HG02763 (cell line): ENCODE data around the gene BMPR2.
A peak's percentile ranks its signal among the peaks of the same experiment; 100 is the strongest.
"Not testable (repeated sequence)": the region's sequence is repeated elsewhere in the genome, so short reads cannot be mapped to it uniquely, and the experiment has no call there.

ENCODE experiments used
- ATAC-seq: cut with Tn5 transposase; IDR thresholded peaks from one replicate; pipeline ENCODE4 v1.9.1; 2021; ENCODE audit warnings: mild to moderate bottlenecking, moderate library complexity; ENCODE audit not compliant: unreplicated experiment

Gene BMPR2

GRCh38 chr2:202375609-202376408 is at the start of gene BMPR2:
Gene BMPR2, plus strand, starts transcription at chr2:202376327. Its CDS starts 1,148 bp downstream, at chr2:202377475.
- peak; percentile 76 for ATAC-seq

- ATAC-seq: no peak
These were observed 48.3 kb upstream of the BMPR2 start for GRCh38 chr2:202327858-202328257.

- no peak for ATAC-seq
These were observed 40.2 kb upstream of the BMPR2 start for GRCh38 chr2:202335791-202336467.

- no peak for ATAC-seq
These were observed 39.0 kb upstream of the BMPR2 start for GRCh38 chr2:202337151-202337550.

- ATAC-seq: no peak
These were observed 38.3 kb upstream of the BMPR2 start for GRCh38 chr2:202337706-202338346.

- ATAC-seq: no peak
These were observed 36.9 kb upstream of the BMPR2 start for GRCh38 chr2:202339071-202339870.

GRCh38 chr2:202344178-202344577 is 31.9 kb upstream of the BMPR2 start:
- no peak for ATAC-seq

GRCh38 chr2:202346180-202346579 is 29.9 kb upstream of the BMPR2 start:
- no peak for ATAC-seq

- no peak for ATAC-seq
These were observed 22.7 kb upstream of the BMPR2 start for GRCh38 chr2:202353430-202353829.

- ATAC-seq: no peak
These were observed 20.1 kb upstream of the BMPR2 start for GRCh38 chr2:202355993-202356505.

- not testable (repeated sequence) for ATAC-seq
These were observed 17.2 kb upstream of the BMPR2 start for GRCh38 chr2:202358924-202359323.

GRCh38 chr2:202360646-202361045 is 15.5 kb upstream of the BMPR2 start:
- ATAC-seq: no peak

GRCh38 chr2:202361108-202361507 is 15.0 kb upstream of the BMPR2 start:
- no peak for ATAC-seq

GRCh38 chr2:202373490-202373889 is 2.6 kb upstream of the BMPR2 start:
- ATAC-seq: no peak

GRCh38 chr2:202374383-202374782 is 1.7 kb upstream of the BMPR2 start:
- ATAC-seq: not testable (repeated sequence)

- ATAC-seq: no peak
These were observed 1.0 kb upstream of the BMPR2 start for GRCh38 chr2:202375033-202375608.

- peak; percentile 12 for ATAC-seq
These were observed 506 bp downstream of the BMPR2 start for GRCh38 chr2:202376460-202377206.

GRCh38 chr2:202377207-202377761 is 1.2 kb downstream of the BMPR2 start:
- ATAC-seq: no peak

GRCh38 chr2:202378001-202378400 is 1.9 kb downstream of the BMPR2 start:
- no peak for ATAC-seq
